ENCODE measurements around the gene MOCS2.

MOCS2 gene

GRCh38 chr5:53055365-53055764, 54.2 kb downstream of the MOCS2 start:
- in situ Hi-C loops (cut with MboI; ENCODE audit: low sequenced_read_pairs): no loop called here

DNA sequence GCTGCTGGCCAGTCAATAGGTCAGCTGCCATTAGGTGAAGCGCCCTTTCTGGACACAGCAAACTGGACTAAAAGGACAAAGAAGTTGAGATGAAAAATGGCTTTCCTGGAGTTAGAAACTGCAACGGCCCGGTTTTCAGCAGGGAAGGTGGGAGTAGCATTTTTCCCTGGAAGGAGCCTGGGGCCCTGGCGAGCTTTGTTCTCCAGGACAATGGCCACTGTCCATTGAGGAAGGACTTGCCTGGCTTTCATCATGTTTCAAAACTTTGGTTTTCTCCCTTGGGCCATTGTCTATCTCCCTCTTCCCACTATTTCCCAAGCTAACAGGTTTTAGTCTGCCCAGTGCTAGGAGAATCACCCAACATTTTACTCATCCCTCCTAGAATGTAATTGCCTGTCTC, 56.2 kb downstream of the MOCS2 start:
- in situ Hi-C loops (cut with MboI; ENCODE audit: low sequenced_read_pairs): no loop called here

DNA sequence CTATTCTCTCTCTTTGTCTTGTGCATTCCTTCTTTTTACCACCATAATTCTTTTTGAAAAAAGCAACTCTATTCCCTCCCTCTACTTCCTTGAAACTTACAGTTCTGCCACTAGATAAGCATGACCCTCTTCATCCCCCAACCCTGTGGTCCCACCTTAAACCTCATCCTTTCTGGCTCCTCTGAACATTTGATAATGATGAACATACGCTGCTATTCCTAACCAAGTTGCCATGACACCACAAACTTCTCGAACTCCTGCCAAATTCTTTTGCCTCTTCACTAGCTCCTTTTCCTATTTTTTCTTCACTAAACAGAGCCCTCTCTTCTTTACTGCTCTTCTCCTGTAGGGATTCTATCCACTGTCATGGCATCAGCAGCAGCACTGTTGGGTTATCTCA, 57.1 kb downstream of the MOCS2 start:
- in situ Hi-C loops (cut with MboI; ENCODE audit: low sequenced_read_pairs): no loop called here

DNA sequence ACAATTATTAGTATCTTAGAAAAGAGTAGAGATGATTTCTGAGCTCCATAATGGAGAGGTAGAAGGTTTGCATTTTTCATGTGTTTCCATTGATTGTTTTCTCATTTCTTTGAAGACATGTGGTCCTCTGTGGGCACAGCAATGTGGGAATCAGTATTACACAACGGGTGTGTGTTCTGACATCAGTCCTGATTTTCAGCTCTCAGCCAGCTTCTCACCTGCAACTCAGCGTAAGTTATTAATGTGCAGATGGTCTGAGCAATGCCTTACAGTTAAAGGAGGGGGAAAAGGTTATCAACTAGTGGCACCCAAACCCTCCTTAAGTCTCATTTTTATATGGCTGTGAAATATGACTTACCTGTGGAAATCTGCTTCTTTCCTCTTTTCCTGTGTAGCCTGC, 61.3 kb downstream of the MOCS2 start:
- in situ Hi-C loops (cut with MboI; ENCODE audit: low sequenced_read_pairs): no loop called here
